ENCODE results near the gene DPP6. TPM values are rescaled to one million over a fixed set of nuclear protein-coding genes. Genes with fewer than 3 reads are reported as not detected.

The DPP6 gene
- polyA plus RNA-seq, 1 of the 3 experiments (the other 2 are of a cell fraction) = not detected

- CTCF ChIA-PET = interaction anchor here (0.5 to 6.3 kb wide), 17 partner anchors 13 to 469 kb away, joined by 3 to 126 read pairs (median 11); no protein-coding TSS in a partner anchor
- Histone ChIP-seq H3K9me3 (no peaks in the 10 kb centered on the region), H3K27ac (ENCODE audit: low read depth in 2 of 2, low read length in 1 of 2) (no peak overlapping the region), H3K9ac (no peak overlapping the region), H4K20me1 (ENCODE audit: insufficient read depth) (no peaks in the 10 kb centered on the region), H3K4me3 (ENCODE audit: low read depth in 2 of 2, low read length in 1 of 2) (no peak overlapping the region), H3K9me2 (no peaks in the 10 kb centered on the region), H3K4me1 (ENCODE audit: control insufficient read depth in 1 of 2, insufficient read depth in 2 of 2, low read depth in 1 of 2, low read length in 1 of 2) (no peaks in the 10 kb centered on the region), H3K79me2 (ENCODE audit: insufficient read depth) (no peaks in the 10 kb centered on the region), H3K4me2 (no peak overlapping the region), H3F3A (replicated peaks; ENCODE audit: insufficient read depth) (no peaks in the 10 kb centered on the region), H3K36me3 (replicated peaks in 1 of 2; ENCODE audit: control insufficient read depth in 1 of 2, insufficient read depth in 2 of 2, low read length in 1 of 2) (no peaks in the 10 kb centered on the region), H2AFZ (ENCODE audit: low read depth) (no peak overlapping the region), H3K27me3 (ENCODE audit: insufficient read depth) (no peaks in the 10 kb centered on the region)
- TF ChIP-seq REST (IDR thresholded peaks at IDR 0.05; ENCODE audit: low read depth, low read length) (no peak), USF1 (IDR thresholded peaks at IDR 0.05; ENCODE audit: borderline replicate concordance, low read depth) (no peak), CHD2 (IDR thresholded peaks at IDR 0.05; ENCODE audit: low read length, partially characterized antibody) (no peak), CTCF (IDR thresholded peaks at IDR 0.05) (no peak), GATA2 (CRISPR knock-in tag; IDR thresholded peaks at IDR 0.05) (no peak), TAF1 (IDR thresholded peaks at IDR 0.05; ENCODE audit: borderline replicate concordance, low read depth, low read length) (no peak), ELF1 (IDR thresholded peaks at IDR 0.05) (no peak), EP300 (IDR thresholded peaks at IDR 0.05; ENCODE audit: borderline replicate concordance in 1 of 2, low read depth in 1 of 2, low read length in 1 of 2) (no peak), TCF12 (IDR thresholded peaks at IDR 0.05) (no peak), YY1 (IDR thresholded peaks at IDR 0.05; ENCODE audit: low read depth) (no peak), JUND (IDR thresholded peaks at IDR 0.05) (no peak), ZBTB33 (IDR thresholded peaks at IDR 0.05; ENCODE audit: borderline replicate concordance, low read depth) (no peak), RCOR1 (IDR thresholded peaks at IDR 0.05; ENCODE audit: low read length) (no peak), RAD21 (IDR thresholded peaks at IDR 0.05; ENCODE audit: low read length) (no peak), NRF1 (IDR thresholded peaks at IDR 0.05; ENCODE audit: low read depth, low read length) (no peak), IRF3 (IDR thresholded peaks at IDR 0.05; ENCODE audit: low read depth, low read length) (no peak), MXI1 (IDR thresholded peaks at IDR 0.05; ENCODE audit: low read depth, low read length) (no peak), RXRA (IDR thresholded peaks at IDR 0.05; ENCODE audit: borderline replicate concordance, low read depth) (no peak), NFIC (IDR thresholded peaks at IDR 0.05; ENCODE audit: borderline replicate concordance) (no peak), MEF2A (IDR thresholded peaks at IDR 0.05; ENCODE audit: borderline replicate concordance, low read depth) (no peak)
- whole genome bisulfite sequencing (ENCODE audit: low lambda C conversion rate) = 32% methylated on average over 6 of the region's 6 CpGs
- POLR2A ChIA-PET = no interaction called here
- peak; percentile 19 for DNase-seq
These were observed 859.8 kb downstream of the DPP6 start for GRCh38 chr7:154911862-154912455.
